ENCODE measurements around the gene SDR39U1. TPM values are rescaled to one million over a fixed set of nuclear protein-coding genes. Genes with fewer than 3 reads are reported as not detected.
A peak's percentile ranks its signal among the peaks of the same experiment; 100 is the strongest.

The SDR39U1 gene
- total RNA-seq, 1 donor from 2014 or later: 43.9 TPM

DNA sequence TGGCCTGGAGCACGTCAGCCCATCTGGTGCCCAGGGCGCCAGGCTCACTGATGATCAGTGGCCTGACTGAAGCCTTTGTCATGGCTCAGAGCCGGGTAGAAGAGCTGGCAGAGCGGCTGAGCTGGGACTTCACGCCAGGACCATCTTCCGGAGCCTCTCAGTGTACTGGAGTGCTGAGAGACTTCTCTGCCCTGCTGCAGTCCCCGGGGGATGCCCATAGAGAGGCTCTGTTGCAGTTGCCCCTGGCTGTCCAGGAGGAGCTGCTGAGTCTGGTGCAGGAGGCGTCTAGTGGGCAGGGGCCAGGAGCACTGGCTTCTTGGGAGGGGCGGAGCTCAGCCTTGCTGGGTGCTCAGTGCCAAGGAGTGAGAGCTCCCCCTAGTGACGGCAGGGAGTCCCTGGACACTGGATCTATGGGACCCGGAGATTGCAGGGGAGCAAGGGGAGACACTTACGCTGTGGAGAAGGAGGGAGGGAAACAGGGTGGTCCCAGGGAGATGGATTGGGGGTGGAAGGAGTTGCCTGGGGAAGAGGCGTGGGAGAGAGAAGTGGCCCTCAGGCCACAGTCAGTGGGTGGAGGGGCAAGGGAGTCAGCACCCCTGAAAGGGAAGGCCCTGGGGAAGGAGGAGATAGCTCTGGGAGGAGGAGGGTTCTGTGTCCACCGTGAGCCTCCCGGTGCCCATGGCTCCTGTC is 10.9 kb downstream of the SDR39U1 start:
- intact Hi-C loops (cut with DNase I): loop anchor here (5.0 to 10.0 kb wide), 3 partner anchors 64 to 187 kb away; partner anchors contain the start of genes NFATC4 and TINF2

DNA sequence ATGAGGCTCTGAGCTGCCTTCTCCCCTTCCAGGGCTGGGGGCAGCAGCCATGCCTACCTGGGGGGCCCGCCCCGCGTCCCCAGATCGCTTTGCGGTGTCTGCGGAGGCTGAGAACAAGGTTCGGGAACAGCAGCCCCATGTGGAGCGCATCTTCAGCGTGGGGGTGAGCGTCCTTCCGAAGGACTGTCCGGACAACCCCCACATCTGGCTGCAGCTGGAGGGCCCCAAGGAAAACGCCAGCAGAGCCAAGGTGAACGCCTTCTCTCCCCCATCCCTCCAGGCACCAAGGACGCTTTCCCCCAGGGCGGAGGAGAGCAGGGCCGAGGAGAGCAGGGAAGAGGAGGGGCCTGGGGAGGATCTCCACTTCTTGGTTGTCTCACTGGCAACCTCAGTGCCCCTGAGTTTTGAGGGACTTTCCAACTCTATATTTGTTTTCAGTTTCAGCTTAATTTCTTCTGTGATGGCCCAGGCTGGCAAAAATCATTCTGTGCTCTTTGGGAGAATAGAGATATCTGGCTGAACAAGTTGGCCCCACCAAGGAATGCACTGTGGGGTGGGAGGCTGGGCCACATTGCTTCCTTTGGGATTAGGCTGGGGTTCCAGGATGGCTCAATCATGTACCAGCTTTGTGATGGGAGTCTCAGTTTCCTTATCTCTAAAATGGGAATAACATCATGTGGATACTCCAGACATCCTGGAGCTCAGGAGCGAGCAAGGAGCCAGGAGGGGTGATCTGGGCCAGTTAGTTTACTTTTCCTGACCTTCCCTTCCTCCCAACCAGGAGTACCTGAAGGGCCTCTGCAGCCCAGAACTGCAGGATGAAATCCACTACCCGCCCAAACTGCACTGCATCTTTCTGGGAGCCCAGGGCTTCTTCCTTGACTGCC is 11.7 kb downstream of the SDR39U1 start:
- peak; percentile 70 for ATAC-seq
- DNase-seq (ENCODE audit: low spot score): no peak
- intact Hi-C loops (cut with DNase I): loop anchor here (5.0 to 10.0 kb wide), 3 partner anchors 64 to 186 kb away; partner anchors contain the start of genes NFATC4 and TINF2

More for the DNA sequence above, 10.9 kb downstream of the SDR39U1 start:
- peak; percentile 95 for DNase-seq (ENCODE audit: low spot score)
- ATAC-seq: peak; percentile 84

DNA sequence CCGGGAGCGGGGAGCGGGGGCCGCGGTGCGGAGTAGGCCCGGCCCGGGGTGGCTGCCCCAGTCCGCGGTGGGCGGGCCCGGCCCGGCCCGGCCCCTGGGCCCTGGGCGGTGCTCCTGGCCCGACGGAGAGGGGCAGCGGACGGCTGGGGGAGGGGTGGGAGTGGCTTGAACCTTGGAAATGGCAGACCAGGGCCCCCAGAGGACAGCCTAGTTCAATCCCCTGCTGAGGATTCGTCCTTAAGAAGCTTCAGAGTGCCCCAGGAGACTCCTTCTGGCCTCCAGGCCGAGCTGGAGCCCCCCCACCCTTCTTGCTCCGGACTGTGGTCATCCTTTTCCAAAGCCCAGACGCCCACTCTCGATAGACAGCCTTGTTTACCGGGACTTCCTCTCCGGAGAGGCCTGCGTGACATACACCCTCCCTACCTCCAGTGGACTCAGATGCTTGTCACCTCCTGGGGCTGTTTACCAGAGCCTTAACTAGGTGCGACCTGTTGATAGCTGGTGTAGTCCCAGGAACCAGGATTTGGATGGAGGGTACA is 12.4 kb downstream of the SDR39U1 start:
- intact Hi-C loops (cut with DNase I): loop anchor here (5.0 to 10.0 kb wide), 3 partner anchors 63 to 185 kb away; partner anchors contain the start of genes NFATC4 and TINF2
- ATAC-seq (peak; percentile 84), DNase-seq (ENCODE audit: low spot score) (peak; percentile 91)

DNA sequence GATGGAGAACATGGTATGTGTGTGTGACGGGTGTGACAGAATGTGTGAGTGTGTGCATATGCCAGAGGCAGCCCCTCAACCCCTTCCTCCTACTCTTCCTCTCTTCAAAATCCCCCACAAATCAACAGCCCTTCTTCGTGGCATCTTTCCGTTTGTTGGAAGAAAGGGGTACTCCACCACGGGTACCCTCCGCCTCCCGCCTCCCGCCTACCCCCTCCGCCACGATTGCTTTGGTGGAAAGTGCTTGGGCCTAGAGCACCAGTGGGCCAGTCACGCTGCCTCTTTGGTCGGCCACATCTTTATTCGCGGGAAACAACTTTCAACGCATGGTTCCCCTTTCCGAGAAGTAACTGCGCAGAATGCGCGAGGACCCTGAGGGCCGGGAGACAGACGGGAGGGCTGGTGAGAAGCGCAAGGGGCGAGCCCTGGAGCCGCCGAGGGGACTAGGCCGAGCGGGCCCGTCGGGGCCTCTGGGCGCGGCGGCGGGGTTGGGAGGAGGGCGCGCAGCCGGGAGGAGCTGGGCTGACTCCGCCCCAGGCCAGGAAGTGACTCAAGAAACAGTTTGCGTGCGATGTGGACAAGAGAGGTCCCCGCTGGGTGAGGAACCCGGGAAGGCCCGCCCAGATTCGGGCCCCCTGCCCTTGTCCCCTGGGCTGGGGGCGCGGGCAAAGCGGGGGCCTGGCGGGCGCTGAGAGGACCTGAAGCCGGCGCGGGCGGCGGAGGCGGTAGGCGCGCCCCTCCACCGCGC is 13.0 kb downstream of the SDR39U1 start, which contains the start of the genes CBLN3 and KHNYN:
Gene CBLN3 (minus strand): TSS at position 274 of the 748 bp plus-strand sequence. CDS start 614 bp downstream, outside the sequence.
Gene KHNYN (plus strand): TSS at position 560 of the 748 bp plus-strand sequence. CDS start 777 bp downstream, outside the sequence.
- peak; percentile 89 for ATAC-seq
- intact Hi-C loops (cut with DNase I): loop anchor here (5.0 to 10.0 kb wide), 3 partner anchors 62 to 185 kb away; partner anchors contain the start of genes NFATC4 and TINF2

DNA sequence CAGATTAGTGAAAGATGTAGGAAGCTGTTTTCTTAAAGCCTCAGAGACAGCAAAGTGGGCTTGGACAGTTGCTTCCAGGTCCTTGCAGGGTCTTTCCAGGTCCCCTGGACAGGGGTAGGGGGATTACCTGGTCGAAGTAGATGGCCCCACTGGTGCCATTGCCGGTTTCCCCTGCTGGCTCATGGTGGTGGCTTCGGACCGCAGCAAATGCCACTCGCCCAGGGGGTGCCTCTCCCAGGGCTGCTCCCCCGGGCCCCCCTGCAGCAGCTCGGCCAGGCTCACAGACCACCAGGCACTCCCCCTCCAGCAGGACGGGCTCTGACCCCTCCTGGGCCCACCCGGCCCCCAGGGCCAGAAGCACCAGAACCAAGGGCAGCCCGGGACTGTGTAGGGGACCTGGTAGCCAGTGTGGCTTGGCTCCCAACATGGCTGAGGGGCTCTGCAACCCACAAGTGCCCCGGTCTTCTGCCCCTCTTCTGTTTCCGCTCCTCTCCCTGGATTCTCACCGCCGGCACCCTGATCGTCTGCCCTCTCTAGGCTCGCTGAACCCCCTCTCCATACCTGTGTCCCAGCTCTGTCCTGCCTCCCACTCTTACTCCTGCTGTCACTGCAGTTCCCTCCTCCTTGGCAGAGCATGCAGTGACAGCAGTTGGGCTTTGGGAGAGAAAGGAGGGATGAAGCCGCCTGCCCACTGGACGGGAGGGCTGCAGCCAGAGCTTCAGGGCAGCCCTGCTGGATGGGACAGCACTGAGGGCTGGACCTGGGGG is 13.8 kb downstream of the SDR39U1 start:
- ATAC-seq (no peak), DNase-seq (ENCODE audit: low spot score) (no peak)
- intact Hi-C loops (cut with DNase I): no loop called here

More for the DNA sequence above, 13.0 kb downstream of the SDR39U1 start, which contains the start of the genes CBLN3 and KHNYN:
- peak; percentile 95 for DNase-seq (ENCODE audit: low spot score)

DNA sequence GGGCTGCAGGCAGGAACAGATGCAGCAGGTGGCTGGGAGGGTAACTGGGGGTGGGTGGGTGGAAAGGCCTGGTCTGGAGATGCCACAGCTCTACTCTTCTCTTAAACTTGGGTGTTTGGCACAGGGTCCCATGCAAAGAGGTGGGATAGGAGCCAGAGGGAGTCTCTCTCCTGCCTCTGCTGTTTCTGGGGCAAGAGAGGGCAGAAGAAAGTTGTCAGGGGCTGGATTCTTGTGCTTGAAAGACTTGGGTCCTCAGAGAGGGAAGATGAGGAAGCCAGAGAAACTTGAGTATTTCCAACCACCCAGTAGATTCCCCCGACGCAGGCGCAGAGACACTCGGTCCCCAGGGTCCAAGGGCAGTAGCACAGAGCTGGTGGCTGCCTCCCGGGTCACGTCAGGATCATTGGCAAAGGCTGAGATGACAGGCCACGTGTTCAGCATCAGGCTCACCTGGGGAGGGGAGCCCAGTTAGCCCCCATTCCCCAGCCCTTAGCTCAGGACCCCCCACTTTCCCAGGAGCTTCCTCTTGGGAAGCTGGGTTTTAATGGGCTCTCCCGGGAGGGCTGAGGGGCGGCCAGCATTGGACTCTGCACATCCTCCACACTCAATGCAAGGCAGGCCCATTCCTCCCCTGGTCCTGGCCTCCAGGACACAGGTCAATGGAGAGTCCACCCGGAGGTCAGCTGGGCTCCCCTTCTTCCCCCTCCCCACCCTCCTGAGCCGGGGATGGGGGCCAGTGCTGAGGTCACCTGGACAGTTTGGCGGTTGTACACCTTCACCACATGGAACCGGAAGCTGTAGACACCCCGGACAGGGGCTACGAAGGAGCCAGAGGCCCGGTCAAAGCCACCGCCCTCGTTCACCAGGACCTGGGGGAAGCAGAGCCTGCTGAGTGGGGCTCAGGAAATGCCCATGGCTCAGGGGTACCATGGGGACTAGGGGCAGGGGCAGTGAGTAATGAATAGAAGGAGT is 14.8 kb downstream of the SDR39U1 start:
- ATAC-seq: no peak
- no peak for DNase-seq (ENCODE audit: low spot score)
- intact Hi-C loops (cut with DNase I): no loop called here

DNA sequence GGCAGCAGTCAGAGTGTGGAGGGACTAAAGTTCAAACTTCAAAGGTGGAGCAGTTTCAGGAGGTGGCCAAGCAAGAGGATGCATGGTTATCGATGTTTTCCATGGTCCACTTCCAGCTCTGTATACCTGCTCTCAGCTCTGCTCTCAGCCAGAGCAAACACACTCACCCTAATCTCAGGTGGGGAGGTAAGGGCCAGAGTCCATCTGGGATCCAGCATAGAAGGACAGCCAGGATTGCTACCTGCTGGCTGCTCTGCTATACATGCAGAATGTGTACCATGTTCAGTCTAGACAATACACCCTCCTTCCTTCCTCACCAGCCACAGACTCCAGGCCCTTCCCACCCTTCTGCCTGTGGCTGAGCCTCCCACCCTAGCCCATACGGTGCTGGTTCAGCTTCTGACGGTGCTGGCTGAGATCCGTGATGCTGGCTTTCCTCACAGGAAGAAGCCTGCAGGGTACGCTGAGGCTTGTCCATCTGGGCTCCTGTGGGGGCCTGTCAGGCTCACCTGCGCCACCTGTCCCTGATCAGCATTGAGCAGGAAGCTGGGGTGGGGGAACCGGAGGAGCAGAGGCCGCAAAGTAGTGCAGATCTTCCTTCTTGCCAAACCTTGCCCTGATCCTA is 15.6 kb downstream of the SDR39U1 start:
- no peak for DNase-seq (ENCODE audit: low spot score)

DNA sequence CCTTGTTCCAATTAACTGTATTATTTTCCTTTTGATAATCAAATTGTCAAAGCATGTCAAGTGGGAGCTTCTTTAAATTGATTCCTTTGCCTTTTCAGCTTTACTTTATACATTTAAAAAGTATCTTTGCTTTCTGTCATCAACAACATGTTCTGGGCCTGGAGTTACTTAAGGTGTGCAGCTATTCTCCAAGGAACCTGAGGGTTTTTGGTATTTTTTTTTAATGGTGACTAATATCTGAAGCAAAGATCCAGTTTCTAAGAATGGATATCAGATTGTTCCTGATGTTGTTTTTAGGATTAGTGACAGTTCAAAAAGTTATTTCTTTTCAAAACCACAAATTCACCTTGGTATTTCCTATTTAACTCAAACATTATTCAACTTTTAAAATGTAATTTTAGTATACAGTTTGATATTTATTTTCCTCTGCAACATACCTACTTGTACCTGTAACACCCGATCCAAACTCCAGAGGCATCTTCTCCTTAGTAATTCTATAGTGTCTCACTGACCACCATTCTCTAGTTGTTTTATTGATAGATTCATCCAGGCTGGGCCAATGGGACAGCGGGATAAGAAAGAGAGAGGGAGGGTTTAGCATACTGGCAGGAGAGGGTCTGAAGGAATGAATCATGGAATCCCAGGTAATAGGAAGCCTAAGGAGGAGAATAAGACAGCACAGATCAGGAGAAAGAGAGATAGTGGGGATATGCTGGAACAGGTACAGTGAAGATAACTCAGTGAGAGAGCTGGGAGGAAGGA is 16.2 kb downstream of the SDR39U1 start:
- ATAC-seq (no peak), DNase-seq (ENCODE audit: low spot score) (no peak)
- intact Hi-C loops (cut with DNase I): no loop called here

More for the DNA sequence above, 15.6 kb downstream of the SDR39U1 start:
- no peak for ATAC-seq
- intact Hi-C loops (cut with DNase I): no loop called here

DNA sequence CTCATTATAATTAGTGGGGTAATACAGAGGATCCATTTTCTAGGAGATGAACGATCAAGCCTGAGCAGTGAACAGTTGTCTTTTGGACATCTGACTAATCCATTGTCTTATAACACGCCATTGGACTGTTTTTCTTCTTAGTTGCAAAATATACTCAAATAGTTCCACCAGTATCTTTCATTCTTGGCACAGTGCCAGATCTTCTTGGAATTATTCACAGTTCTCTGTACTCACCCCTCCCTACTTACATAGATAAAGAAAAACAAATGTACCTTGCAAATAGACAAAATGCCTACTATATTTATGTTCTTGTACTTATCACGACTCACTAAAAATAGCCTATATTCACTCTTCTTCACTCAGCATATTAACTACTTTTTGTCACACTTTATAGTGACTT is 16.9 kb downstream of the SDR39U1 start:
- intact Hi-C loops (cut with DNase I): no loop called here
- DNase-seq (ENCODE audit: low spot score) (no peak), ATAC-seq (no peak)

DNA sequence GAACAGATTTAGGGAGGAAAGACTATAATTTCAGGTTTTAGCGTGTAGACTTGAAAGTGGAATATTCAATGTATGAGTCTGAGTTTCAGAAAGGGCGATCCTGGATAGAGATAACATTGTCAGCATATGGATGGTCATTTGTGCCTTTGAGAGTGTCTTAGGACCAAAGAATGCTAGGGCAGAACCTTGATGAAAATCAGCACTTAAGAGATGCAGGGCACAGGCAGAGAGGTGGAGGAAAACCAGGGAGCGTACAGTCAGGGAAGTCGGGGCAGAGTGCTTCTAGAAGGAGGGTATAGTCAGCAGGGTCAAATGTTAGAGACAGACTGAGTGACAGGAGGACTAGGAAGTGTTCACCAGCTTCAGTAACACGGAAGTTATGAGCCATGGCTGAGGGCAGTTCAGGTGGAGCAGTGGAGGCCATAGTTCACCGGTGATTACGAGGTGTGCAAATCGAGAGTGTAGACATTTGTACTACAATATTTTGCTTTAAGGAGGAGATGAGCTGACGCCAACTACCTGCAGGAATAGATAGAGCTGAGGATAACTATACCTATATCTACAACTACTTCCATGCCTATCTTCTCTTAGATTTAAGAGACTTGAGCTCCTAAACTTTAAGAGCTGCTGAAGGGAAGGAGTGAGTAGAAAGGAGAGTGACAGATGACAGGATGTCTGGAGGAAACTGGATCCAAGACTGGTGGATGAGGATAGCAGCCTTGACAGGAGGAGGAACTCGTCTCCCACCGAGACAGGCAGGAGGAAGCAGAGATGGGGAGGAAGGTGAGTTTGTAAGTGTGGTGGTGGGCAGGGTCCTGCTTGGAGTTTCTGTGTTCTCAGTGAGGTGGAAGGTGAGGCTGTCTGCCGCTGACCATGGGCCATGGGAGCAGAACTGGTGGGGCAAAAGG is 19.6 kb downstream of the SDR39U1 start:
- intact Hi-C loops (cut with DNase I): no loop called here
- DNase-seq (ENCODE audit: low spot score) (no peak), ATAC-seq (no peak)

DNA sequence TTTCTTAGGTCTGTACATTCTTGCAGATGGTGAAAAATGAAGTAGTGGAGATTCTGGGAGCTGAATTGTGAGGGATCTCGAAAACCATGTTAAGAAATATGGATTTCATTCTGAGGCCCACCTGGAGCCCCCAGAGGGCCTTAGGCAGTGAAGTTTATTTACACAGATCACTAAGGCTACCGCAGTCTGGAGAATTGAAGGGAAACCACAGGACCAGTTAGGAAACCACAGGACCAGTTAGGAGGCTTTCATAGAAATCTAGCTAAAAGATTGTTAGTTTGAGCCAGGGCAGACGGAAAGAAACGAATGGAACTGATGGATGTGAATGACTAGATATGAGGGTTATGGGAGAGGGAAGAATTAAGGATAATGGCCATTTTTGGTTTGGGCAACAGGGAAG is 20.3 kb downstream of the SDR39U1 start:
- ATAC-seq (no peak), DNase-seq (ENCODE audit: low spot score) (no peak)
- intact Hi-C loops (cut with DNase I): no loop called here

DNA sequence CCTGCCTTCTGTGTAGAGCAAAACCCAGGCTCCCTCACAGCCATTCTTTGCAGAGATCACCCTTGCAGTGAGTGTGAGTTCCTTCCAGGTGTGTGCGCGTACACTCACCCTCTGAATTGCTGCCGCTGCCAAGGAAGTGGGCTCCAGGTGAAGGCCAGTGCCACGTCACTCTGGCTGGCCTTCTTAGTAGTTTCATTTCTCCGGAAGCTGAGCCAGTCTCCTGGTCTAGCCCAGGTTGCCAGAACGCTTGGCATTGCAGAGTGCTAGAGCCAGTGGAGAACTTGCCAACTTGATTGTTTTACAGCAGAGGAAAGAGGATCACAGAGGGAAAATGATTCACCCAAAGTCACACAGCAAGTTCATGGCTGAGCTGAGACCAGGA is 24.1 kb downstream of the SDR39U1 start:
- intact Hi-C loops (cut with DNase I): no loop called here
- peak; percentile 48 for DNase-seq (ENCODE audit: low spot score)
- ATAC-seq: no peak

DNA sequence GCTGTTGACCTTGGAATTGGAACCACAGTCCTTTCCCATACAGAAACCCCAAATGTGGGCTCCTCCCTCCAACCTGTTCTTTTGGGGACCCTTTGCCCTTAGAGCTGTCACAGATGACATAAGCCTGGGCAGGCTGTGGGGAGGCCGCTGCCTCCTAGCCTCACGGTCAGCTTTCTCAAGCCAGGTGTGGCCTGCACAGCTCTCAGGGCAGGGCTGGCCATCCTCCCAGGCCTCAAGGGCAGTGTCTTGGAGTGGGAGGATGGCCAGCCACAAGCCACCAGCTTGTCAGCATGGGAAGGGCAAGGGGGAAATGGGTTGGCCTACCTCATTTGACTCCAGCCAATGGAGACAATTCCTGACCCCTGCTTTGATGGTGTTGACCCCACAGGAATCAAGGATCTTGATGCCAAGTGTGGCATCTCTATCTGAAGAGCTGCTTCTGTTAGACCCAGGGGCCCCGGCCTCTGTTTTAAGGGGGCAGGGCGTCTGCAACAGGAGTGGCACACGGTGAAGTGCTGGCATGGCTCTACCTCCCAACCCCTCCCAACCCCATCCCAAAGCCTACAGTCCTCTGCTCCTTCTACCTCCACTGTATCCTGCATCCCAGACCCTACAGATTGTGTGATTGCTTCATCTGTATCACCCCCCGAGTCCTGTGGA is 24.6 kb downstream of the SDR39U1 start:
- intact Hi-C loops (cut with DNase I): no loop called here
- ATAC-seq (no peak), DNase-seq (ENCODE audit: low spot score) (no peak)

Measured in sciatic nerve (tissue), 2 donors.